GM21367 (cell line): Measurements from ENCODE around the gene RAB44.

Source experiments
- ATAC-seq: cut with Tn5 transposase; IDR thresholded peaks from one replicate; pipeline ENCODE4 v1.9.1; 2021; ENCODE audit not compliant: unreplicated experiment

RAB44 gene

GRCh38 chr6:36685166-36685924 is 12.3 kb upstream of the RAB44 start:
- ATAC-seq, result no peak

GRCh38 chr6:36685926-36686667 is 11.5 kb upstream of the RAB44 start:
- no peak for ATAC-seq

GRCh38 chr6:36686668-36687513 is 10.7 kb upstream of the RAB44 start:
- no peak for ATAC-seq

- ATAC-seq, result no peak
Observed at GRCh38 chr6:36688063-36688738, 9.4 kb upstream of the RAB44 start.

- no peak for ATAC-seq
Observed at GRCh38 chr6:36688739-36689075, 8.9 kb upstream of the RAB44 start.

- ATAC-seq, result no peak
Observed at GRCh38 chr6:36691011-36691410, 6.6 kb upstream of the RAB44 start.

- ATAC-seq, result no peak
Observed at GRCh38 chr6:36691612-36692011, 6.0 kb upstream of the RAB44 start.

GRCh38 chr6:36692220-36692619 is 5.4 kb upstream of the RAB44 start:
- no peak for ATAC-seq

GRCh38 chr6:36692861-36693702 is 4.5 kb upstream of the RAB44 start:
- ATAC-seq, result no peak

- no peak for ATAC-seq
Observed at GRCh38 chr6:36694616-36695015, 3.0 kb upstream of the RAB44 start.

- no peak for ATAC-seq
Observed at GRCh38 chr6:36695414-36695813, 2.2 kb upstream of the RAB44 start.

- ATAC-seq, result no peak
Observed at GRCh38 chr6:36698196-36698595, 570 bp downstream of the RAB44 start.

- ATAC-seq, result no peak
Observed at GRCh38 chr6:36698871-36699271, 1.2 kb downstream of the RAB44 start.

GRCh38 chr6:36699348-36699747 is 1.7 kb downstream of the RAB44 start:
- ATAC-seq, result no peak

- ATAC-seq, result no peak
Observed at GRCh38 chr6:36700071-36700812, 2.6 kb downstream of the RAB44 start.

GRCh38 chr6:36700831-36701230 is 3.2 kb downstream of the RAB44 start:
- ATAC-seq, result no peak

GRCh38 chr6:36701401-36701991 is 3.9 kb downstream of the RAB44 start:
- no peak for ATAC-seq

GRCh38 chr6:36702656-36703055 is 5.0 kb downstream of the RAB44 start:
- ATAC-seq, result no peak

GRCh38 chr6:36703081-36703606 is 5.5 kb downstream of the RAB44 start:
- no peak for ATAC-seq
